ENCODE results near the gene TRPV4.
"Not testable (repeated sequence)": the region's sequence is repeated elsewhere in the genome, so short reads cannot be mapped to it uniquely, and the experiment has no call there.

Gene TRPV4

GRCh38 chr12:109873653-109874052, 40.5 kb upstream of the TRPV4 start:
- Histone ChIP-seq H3K27me3 (ENCODE audit: control insufficient read depth, insufficient read depth, low read length) (no peaks in the 10 kb centered on the region), H3K4me3 (ENCODE audit: low read length) (no peak overlapping the region), H3K4me1 (ENCODE audit: control insufficient read depth, low read depth, low read length) (peaks cover 3% of the 10 kb centered on the region), H3K9me3 (ENCODE audit: control insufficient read depth, low read depth, low read length) (no peaks in the 10 kb centered on the region), H3K27ac (ENCODE audit: low read length) (no peak overlapping the region), H3K9ac (ENCODE audit: low read length) (no peak overlapping the region), H3K36me3 (ENCODE audit: control insufficient read depth, low read depth, low read length) (no peaks in the 10 kb centered on the region)

GRCh38 chr12:109871668-109872314, 38.6 kb upstream of the TRPV4 start:
- H3K36me3 ChIP-seq (ENCODE audit: control insufficient read depth, low read depth, low read length) = no peaks in the 10 kb centered on the region
- H3K9me3 ChIP-seq (ENCODE audit: control insufficient read depth, low read depth, low read length) = no peaks in the 10 kb centered on the region
- no peak overlapping the region for H3K4me3 ChIP-seq (ENCODE audit: low read length)
- no peak overlapping the region for H3K9ac ChIP-seq (ENCODE audit: low read length)
- H3K4me1 ChIP-seq (ENCODE audit: control insufficient read depth, low read depth, low read length) = no peaks in the 10 kb centered on the region
- no peaks in the 10 kb centered on the region for H3K27me3 ChIP-seq (ENCODE audit: control insufficient read depth, insufficient read depth, low read length)
- H3K27ac ChIP-seq (ENCODE audit: low read length) = no peak overlapping the region

GRCh38 chr12:109870648-109871047, 37.5 kb upstream of the TRPV4 start:
- Histone ChIP-seq H3K9ac (ENCODE audit: low read length) (no peak overlapping the region), H3K27me3 (ENCODE audit: control insufficient read depth, insufficient read depth, low read length) (no peaks in the 10 kb centered on the region)

GRCh38 chr12:109868182-109869051, 35.2 kb upstream of the TRPV4 start:
- Histone ChIP-seq H3K4me1 (ENCODE audit: control insufficient read depth, low read depth, low read length) (no peaks in the 10 kb centered on the region), H3K27ac (ENCODE audit: low read length) (no peak overlapping the region), H3K9ac (ENCODE audit: low read length) (no peak overlapping the region), H3K4me3 (ENCODE audit: low read length) (no peak overlapping the region), H3K9me3 (ENCODE audit: control insufficient read depth, low read depth, low read length) (no peaks in the 10 kb centered on the region), H3K36me3 (ENCODE audit: control insufficient read depth, low read depth, low read length) (no peaks in the 10 kb centered on the region), H3K27me3 (ENCODE audit: control insufficient read depth, insufficient read depth, low read length) (no peaks in the 10 kb centered on the region)

More at GRCh38 chr12:109870648-109871047, 37.5 kb upstream of the TRPV4 start:
- no peaks in the 10 kb centered on the region for H3K4me1 ChIP-seq (ENCODE audit: control insufficient read depth, low read depth, low read length)
- H3K9me3 ChIP-seq (ENCODE audit: control insufficient read depth, low read depth, low read length) = no peaks in the 10 kb centered on the region
- H3K27ac ChIP-seq (ENCODE audit: low read length) = no peak overlapping the region
- no peaks in the 10 kb centered on the region for H3K36me3 ChIP-seq (ENCODE audit: control insufficient read depth, low read depth, low read length)
- H3K4me3 ChIP-seq (ENCODE audit: low read length) = no peak overlapping the region

- no peaks in the 10 kb centered on the region for H3K9me3 ChIP-seq (ENCODE audit: control insufficient read depth, low read depth, low read length)
- no peaks in the 10 kb centered on the region for H3K27me3 ChIP-seq (ENCODE audit: control insufficient read depth, insufficient read depth, low read length)
- no peak overlapping the region for H3K4me3 ChIP-seq (ENCODE audit: low read length)
- H3K9ac ChIP-seq (ENCODE audit: low read length) = no peak overlapping the region
- no peak overlapping the region for H3K27ac ChIP-seq (ENCODE audit: low read length)
- H3K4me1 ChIP-seq (ENCODE audit: control insufficient read depth, low read depth, low read length) = no peaks in the 10 kb centered on the region
- no peaks in the 10 kb centered on the region for H3K36me3 ChIP-seq (ENCODE audit: control insufficient read depth, low read depth, low read length)
Observed at GRCh38 chr12:109864916-109865315, 31.7 kb upstream of the TRPV4 start.

- no peak overlapping the region for H3K4me3 ChIP-seq (ENCODE audit: low read length)
- H3K9ac ChIP-seq (ENCODE audit: low read length) = no peak overlapping the region
- H3K9me3 ChIP-seq (ENCODE audit: control insufficient read depth, low read depth, low read length) = no peaks in the 10 kb centered on the region
- H3K27ac ChIP-seq (ENCODE audit: low read length) = no peak overlapping the region
- no peaks in the 10 kb centered on the region for H3K4me1 ChIP-seq (ENCODE audit: control insufficient read depth, low read depth, low read length)
- no peaks in the 10 kb centered on the region for H3K27me3 ChIP-seq (ENCODE audit: control insufficient read depth, insufficient read depth, low read length)
- H3K36me3 ChIP-seq (ENCODE audit: control insufficient read depth, low read depth, low read length) = no peaks in the 10 kb centered on the region
Observed at GRCh38 chr12:109863847-109864712, 30.9 kb upstream of the TRPV4 start.

- not testable (repeated sequence) for H3K27ac ChIP-seq (ENCODE audit: low read length); H3K4me3 ChIP-seq (ENCODE audit: low read length); H3K9me3 ChIP-seq (ENCODE audit: control insufficient read depth, low read depth, low read length); H3K4me1 ChIP-seq (ENCODE audit: control insufficient read depth, low read depth, low read length); H3K36me3 ChIP-seq (ENCODE audit: control insufficient read depth, low read depth, low read length); H3K27me3 ChIP-seq (ENCODE audit: control insufficient read depth, insufficient read depth, low read length); H3K9ac ChIP-seq (ENCODE audit: low read length)
Observed at GRCh38 chr12:109862491-109862890, 29.3 kb upstream of the TRPV4 start.

- H3K4me1 ChIP-seq (ENCODE audit: control insufficient read depth, low read depth, low read length) = no peaks in the 10 kb centered on the region
- no peak overlapping the region for H3K4me3 ChIP-seq (ENCODE audit: low read length)
- H3K27me3 ChIP-seq (ENCODE audit: control insufficient read depth, insufficient read depth, low read length) = no peaks in the 10 kb centered on the region
- H3K27ac ChIP-seq (ENCODE audit: low read length) = no peak overlapping the region
- H3K9me3 ChIP-seq (ENCODE audit: control insufficient read depth, low read depth, low read length) = no peaks in the 10 kb centered on the region
- no peaks in the 10 kb centered on the region for H3K36me3 ChIP-seq (ENCODE audit: control insufficient read depth, low read depth, low read length)
- H3K9ac ChIP-seq (ENCODE audit: low read length) = no peak overlapping the region
Observed at GRCh38 chr12:109861689-109862314, 28.6 kb upstream of the TRPV4 start.

- Histone ChIP-seq H3K4me1 (ENCODE audit: control insufficient read depth, low read depth, low read length) (no peaks in the 10 kb centered on the region), H3K36me3 (ENCODE audit: control insufficient read depth, low read depth, low read length) (no peaks in the 10 kb centered on the region), H3K27me3 (ENCODE audit: control insufficient read depth, insufficient read depth, low read length) (no peaks in the 10 kb centered on the region), H3K27ac (ENCODE audit: low read length) (no peak overlapping the region), H3K4me3 (ENCODE audit: low read length) (no peak overlapping the region), H3K9ac (ENCODE audit: low read length) (no peak overlapping the region), H3K9me3 (ENCODE audit: control insufficient read depth, low read depth, low read length) (no peaks in the 10 kb centered on the region)
Observed at GRCh38 chr12:109860977-109861376, 27.8 kb upstream of the TRPV4 start.

- Histone ChIP-seq H3K27ac (ENCODE audit: low read length) (no peak overlapping the region), H3K9me3 (ENCODE audit: control insufficient read depth, low read depth, low read length) (no peaks in the 10 kb centered on the region), H3K27me3 (ENCODE audit: control insufficient read depth, insufficient read depth, low read length) (no peaks in the 10 kb centered on the region), H3K4me1 (ENCODE audit: control insufficient read depth, low read depth, low read length) (no peaks in the 10 kb centered on the region), H3K4me3 (ENCODE audit: low read length) (no peak overlapping the region), H3K9ac (ENCODE audit: low read length) (no peak overlapping the region), H3K36me3 (ENCODE audit: control insufficient read depth, low read depth, low read length) (no peaks in the 10 kb centered on the region)
Observed at GRCh38 chr12:109858764-109859163, 25.6 kb upstream of the TRPV4 start.

GRCh38 chr12:109857715-109858114, 24.5 kb upstream of the TRPV4 start:
- Histone ChIP-seq H3K27me3 (ENCODE audit: control insufficient read depth, insufficient read depth, low read length) (no peaks in the 10 kb centered on the region), H3K9ac (ENCODE audit: low read length) (no peak overlapping the region), H3K36me3 (ENCODE audit: control insufficient read depth, low read depth, low read length) (no peaks in the 10 kb centered on the region), H3K4me3 (ENCODE audit: low read length) (no peak overlapping the region), H3K9me3 (ENCODE audit: control insufficient read depth, low read depth, low read length) (no peaks in the 10 kb centered on the region), H3K27ac (ENCODE audit: low read length) (no peak overlapping the region), H3K4me1 (ENCODE audit: control insufficient read depth, low read depth, low read length) (no peaks in the 10 kb centered on the region)
